Neuron (in vitro differentiated cells): ENCODE measurements around the gene SCT.

ENCODE experiments used
- H2AFZ ChIP-seq: one replicate; pipeline ENCODE4 v1.6.1; 2013; ENCODE audit warnings: low read depth, mild to moderate bottlenecking, inconsistent platforms, low read length, moderate library complexity
- H3K27me3 ChIP-seq: one replicate; pipeline ENCODE4 v1.6.1; 2013; ENCODE audit warnings: low read length; ENCODE audit not compliant: insufficient read depth
- H3K36me3 ChIP-seq: one replicate; pipeline ENCODE4 v1.6.1; 2013; ENCODE audit warnings: low read length; ENCODE audit not compliant: insufficient read depth
- H3K4me1 ChIP-seq: one replicate; pipeline ENCODE4 v1.6.1; 2013; ENCODE audit warnings: low read length; ENCODE audit not compliant: insufficient read depth
- H3K4me3 ChIP-seq: 2 replicates; pipeline ENCODE4 v1.5.1; 2013; ENCODE audit warnings: mild to moderate bottlenecking, low read length, moderate library complexity
- H3K9me3 ChIP-seq: one replicate; pipeline ENCODE4 v1.6.1; 2013; ENCODE audit warnings: low read length

Gene SCT

DNA sequence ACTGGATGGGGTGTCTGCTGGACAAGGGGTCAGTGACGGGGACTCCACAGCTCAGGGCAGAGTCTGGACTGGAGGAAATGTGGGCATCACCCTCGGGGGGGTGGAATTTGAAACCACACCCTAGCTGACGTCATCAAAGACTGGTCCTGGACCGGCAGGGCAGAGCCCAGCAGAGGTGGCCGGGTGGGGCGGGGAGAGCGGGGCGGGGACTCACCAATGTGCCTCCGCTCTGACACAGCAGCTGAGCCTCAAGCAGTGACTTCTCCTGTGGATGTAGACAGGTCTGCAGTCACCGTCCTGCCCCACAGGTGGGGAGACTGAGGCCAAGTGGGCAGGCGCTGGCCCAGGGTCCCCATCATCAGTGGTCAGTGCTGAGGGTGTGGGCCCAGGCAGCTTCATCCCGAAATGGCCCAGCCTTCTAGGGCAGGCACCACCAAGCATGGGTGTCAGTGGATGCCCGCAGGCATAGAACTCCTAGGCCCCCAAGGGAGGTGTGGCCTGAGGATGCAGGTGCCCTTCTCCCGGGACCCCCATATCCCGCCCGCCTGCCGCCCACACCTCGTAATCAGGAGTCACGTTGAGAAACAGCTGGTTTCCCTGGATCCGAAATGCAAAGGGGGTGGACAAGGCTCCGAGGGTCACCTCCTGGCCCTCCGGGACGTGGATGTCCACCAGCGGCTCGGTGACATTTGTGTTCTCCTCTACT, 2.8 kb downstream of the SCT start:
- Histone ChIP-seq H3K36me3 (peaks cover under 1% of the 10 kb centered on the region), H3K4me1 (no peaks in the 10 kb centered on the region), H3K27me3 (no peaks in the 10 kb centered on the region), H3K9me3 (no peaks in the 10 kb centered on the region), H2AFZ (no peak overlapping the region), H3K4me3 (no peak overlapping the region)

DNA sequence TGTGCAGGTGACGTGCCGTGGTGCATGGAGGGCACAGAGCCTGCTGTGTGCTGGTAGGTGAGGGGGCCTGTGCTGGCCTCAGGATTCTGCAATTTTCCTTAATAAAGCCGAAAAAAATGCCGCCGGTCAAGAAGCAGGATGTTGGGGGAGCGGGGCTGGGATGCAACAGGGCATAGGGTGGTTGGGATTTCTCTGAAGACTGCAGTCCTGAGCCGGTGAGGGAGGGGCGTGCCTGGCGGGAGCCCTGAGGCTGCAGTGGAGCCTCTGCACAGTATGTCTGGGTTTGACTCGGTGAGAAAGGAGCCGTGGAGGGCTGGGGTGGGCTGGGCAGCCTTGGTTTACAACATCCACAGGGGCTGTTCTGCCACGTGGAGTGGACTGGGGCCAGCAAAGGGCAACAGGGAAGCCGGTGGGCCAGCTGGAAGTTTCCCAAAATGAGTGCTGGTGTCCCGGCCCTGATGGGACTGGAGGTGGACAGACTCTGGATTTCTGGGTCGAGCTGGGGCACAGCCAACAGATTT, 3.6 kb downstream of the SCT start:
- H3K27me3 ChIP-seq: no peaks in the 10 kb centered on the region

DNA sequence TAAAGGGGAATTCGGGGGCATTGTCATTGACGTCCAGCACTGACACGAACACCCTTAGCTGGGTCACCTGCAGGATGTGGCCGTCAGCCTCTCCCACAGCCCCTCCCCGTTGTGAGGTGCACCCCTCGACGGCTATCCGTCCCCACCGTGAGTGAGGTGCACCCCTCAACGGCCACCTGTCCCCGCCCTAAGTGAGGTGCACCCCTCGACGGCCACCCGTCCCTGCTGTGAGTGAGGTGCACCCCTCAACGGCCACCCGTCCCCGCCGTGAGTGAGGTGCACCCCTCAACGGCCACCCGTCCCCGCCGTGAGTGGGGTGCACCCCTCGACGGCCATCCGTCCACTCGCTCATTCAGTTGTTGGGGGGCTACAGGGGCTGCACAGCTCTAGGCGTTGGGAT, 5.1 kb downstream of the SCT start:
- Histone ChIP-seq H3K27me3 (no peaks in the 10 kb centered on the region), H3K36me3 (peaks cover 9% of the 10 kb centered on the region), H3K4me1 (no peaks in the 10 kb centered on the region), H3K4me3 (no peak overlapping the region), H3K9me3 (no peaks in the 10 kb centered on the region), H2AFZ (no peak overlapping the region)

More for the DNA sequence above, 3.6 kb downstream of the SCT start:
- peaks cover 2% of the 10 kb centered on the region for H3K36me3 ChIP-seq
- no peaks in the 10 kb centered on the region for H3K9me3 ChIP-seq
- no peak overlapping the region for H3K4me3 ChIP-seq
- no peak overlapping the region for H2AFZ ChIP-seq
- H3K4me1 ChIP-seq: no peaks in the 10 kb centered on the region

DNA sequence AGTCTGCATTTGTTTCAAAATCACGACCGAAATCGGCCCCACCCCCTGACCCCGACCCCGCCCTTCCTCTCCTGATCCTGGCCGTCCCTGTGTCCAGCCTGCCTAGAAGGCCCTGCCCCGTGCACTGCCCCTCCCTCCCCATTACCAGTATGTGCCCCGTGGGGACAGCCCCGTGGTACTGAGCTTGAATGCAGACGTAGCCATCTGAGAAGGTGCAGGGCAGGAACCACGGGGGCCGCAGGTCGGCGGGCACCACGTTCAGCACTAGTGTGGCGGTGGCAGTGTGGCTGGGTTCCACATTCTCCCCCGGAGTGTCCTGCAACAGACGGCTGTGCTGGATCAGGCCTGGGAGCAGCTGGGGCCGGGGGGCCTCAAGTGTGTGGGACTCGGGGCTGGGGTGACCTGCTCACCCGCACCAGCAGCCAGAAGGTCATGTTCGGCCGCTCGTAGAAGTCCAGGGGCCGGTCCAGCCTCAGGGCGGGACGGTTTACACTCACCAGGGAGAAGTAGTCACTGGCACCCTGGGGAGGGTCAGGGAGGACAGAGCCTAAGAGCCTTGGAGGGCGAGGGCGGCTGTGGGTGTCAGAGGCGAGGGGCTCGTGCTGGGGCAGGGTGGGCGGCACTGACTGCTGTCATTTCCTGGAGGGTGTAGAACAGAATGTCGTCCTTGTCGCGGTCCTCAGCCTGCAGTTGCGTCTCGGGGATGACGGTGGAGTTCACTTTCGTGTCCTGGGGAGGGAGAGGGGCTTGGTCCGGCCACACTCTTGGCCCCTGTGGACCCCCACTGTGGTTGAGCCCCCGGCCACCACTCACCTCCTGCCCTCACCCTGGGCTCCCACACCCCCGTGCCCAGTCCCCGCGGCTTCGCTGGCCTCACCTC, 5.8 kb downstream of the SCT start:
- Histone ChIP-seq H3K27me3 (no peaks in the 10 kb centered on the region), H2AFZ (no peak overlapping the region), H3K4me3 (no peak overlapping the region), H3K9me3 (no peaks in the 10 kb centered on the region), H3K36me3 (peaks cover 9% of the 10 kb centered on the region), H3K4me1 (peaks cover under 1% of the 10 kb centered on the region)

DNA sequence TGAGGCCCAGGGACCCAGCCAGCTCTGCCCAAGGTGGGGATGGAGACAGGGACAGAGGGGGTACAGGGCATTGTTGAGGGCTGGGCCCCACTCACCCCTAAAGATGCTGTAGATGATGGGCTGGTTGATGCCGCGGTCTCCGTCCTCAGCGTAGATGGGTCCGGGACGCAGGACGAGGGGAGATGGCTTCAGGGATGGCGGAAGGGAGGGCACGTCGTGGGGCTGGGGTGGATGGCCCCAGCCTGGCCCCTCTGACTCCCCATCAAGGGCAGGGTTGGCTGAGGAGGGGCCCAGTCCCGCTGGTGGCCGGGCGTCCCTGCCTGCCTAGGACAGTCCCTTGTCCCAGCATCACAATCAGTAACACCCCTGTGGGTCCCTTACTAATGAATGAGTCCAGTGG, 6.8 kb downstream of the SCT start:
- Histone ChIP-seq H3K27me3 (no peaks in the 10 kb centered on the region), H2AFZ (no peak overlapping the region), H3K9me3 (no peaks in the 10 kb centered on the region), H3K36me3 (peaks cover 9% of the 10 kb centered on the region), H3K4me3 (no peak overlapping the region), H3K4me1 (peaks cover 6% of the 10 kb centered on the region)

DNA sequence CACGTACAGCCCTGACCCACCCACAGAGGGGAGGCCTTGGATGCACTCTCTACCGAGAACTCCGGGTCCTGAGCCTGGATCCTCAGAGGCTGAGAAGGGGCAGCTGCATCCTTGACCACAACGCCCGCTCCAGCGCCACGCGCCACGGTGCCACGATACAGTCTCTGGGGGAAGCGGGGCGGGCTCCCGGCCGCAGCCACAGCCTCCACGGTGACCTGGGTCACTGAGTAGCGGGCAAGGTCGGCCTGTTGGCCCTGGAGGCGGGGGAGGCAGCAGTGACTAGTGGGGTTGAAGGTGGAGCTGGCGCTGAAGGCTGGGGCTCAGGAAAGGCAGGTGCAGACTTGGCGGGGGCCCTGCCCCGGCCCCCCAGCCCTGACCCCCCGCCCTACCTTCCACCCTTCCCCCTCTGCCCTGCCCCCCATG, 7.3 kb downstream of the SCT start:
- H3K27me3 ChIP-seq: no peaks in the 10 kb centered on the region
- no peak overlapping the region for H3K4me3 ChIP-seq
- peaks cover 9% of the 10 kb centered on the region for H3K36me3 ChIP-seq
- peaks cover 9% of the 10 kb centered on the region for H3K4me1 ChIP-seq
- no peak overlapping the region for H2AFZ ChIP-seq
- H3K9me3 ChIP-seq: no peaks in the 10 kb centered on the region

DNA sequence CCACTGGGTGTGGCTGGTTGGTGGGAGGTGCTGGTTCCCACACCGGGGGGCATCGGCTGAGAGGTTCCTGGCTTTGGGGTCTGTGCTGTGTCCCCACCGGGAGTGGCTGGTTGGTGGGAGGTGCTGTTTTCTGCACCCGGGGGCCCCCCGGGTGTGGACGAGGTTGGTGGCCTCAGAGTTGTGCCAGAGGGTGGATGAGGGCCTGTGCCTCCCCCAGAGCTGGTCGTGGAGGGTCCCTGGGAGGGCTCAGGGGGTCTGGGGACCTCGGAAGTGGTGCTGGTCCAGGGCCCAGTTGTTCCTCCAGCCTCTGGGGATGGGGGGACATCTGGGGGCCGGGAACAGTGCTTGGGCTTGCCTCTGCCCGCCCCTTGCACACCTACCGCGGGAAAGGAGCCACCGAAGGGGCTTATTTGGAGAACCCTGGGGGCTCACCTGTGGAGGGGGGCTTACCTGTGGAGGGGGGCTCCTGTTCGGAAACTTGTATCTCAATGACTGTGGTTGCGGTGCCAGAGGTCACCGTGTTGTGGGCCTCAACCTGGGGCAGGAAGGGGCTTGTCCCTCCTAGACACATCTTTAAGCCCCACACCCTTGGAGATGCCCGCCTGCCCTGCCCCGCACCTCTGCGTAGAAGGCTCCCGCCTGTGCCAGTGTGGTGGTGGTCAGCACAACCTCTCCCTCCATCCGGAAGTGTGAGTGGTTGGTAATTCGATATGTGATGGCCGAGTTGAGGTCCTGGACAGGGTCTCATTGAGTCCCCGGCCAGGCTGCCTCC, 7.9 kb downstream of the SCT start:
- peaks cover 9% of the 10 kb centered on the region for H3K4me1 ChIP-seq

DNA sequence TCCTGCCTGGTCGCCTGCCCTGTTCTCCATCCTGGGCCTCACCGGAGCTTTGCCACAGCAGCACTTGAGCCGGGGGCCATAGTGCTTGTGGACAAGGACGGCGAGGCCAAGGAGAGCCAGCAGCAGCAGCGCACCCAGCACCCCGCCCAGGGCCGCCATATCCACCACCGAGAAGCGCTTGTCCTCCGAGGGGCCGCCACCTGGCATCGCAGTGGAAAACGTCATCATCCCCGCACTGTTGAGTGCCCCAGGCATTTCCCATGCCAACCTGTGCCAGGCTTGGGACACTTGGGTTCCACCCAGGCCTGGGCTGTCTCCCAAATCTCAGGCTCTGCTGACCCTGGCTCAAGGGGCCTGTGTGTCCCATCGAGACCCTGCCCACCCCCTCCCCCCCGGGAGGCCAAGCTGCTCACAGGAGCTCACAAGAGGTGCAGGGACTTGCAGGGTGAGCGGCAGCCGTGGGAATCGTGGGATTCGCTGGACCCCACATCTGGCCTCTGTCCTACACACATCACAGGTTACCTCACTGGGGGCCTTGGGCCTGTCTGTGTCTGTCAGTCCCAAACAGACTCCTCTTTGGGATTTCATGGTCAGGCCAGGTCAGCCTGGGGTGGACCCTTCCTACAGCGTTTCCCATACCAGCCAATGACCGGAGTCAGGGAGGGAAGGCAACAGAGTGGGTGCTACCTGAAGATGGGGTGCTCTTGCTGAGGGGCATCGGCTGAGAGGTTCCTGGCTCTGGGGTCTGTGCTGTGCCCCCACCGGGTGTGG, 8.9 kb downstream of the SCT start:
- no peak overlapping the region for H3K4me3 ChIP-seq
- H2AFZ ChIP-seq: no peak overlapping the region
- H3K27me3 ChIP-seq: no peaks in the 10 kb centered on the region
- peaks cover 12% of the 10 kb centered on the region for H3K36me3 ChIP-seq
- H3K9me3 ChIP-seq: no peaks in the 10 kb centered on the region
- peaks cover 11% of the 10 kb centered on the region for H3K4me1 ChIP-seq

More for the DNA sequence above, 7.9 kb downstream of the SCT start:
- H3K9me3 ChIP-seq: no peaks in the 10 kb centered on the region
- no peak overlapping the region for H3K4me3 ChIP-seq
- H3K36me3 ChIP-seq: peaks cover 9% of the 10 kb centered on the region
- no peaks in the 10 kb centered on the region for H3K27me3 ChIP-seq
- no peak overlapping the region for H2AFZ ChIP-seq

DNA sequence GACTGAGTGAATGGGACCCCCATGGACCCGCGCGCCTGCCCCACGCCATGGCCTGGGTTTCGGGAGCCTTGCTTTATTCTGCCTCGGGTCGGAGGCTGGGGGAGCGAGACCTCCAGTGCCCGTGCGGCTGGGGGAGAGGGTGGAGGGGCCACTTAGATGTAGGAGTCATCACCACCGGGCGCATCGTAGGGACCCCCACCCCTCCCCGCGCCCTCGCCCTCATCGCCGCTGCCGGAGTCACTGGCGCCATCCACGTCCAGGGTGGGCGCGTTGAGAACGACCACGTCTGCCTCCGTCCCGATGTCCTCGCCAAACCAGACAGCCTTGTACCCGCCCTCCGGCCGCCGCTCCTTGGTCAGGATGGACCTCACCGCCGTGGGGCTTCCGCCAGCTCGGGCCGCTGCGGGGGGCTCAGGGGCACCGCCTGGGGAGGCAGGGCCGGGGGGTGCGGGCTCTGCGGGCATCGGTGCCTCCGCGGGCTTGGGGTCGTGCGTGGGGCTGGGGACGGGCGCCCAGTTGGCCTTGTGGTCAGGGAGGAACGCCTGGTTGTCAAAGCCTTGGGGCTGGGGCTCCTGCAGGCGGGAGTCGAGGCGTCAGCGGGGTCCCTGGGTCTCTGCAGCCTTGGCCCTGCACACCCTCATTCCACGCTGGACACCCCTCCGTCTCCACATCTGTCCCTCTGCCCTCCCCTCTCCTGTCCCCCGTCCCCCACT, 9.6 kb downstream of the SCT start:
- Histone ChIP-seq H3K36me3 (peaks cover 19% of the 10 kb centered on the region), H2AFZ (no peak overlapping the region), H3K9me3 (no peaks in the 10 kb centered on the region), H3K27me3 (no peaks in the 10 kb centered on the region), H3K4me3 (no peak overlapping the region), H3K4me1 (peaks cover 11% of the 10 kb centered on the region)

DNA sequence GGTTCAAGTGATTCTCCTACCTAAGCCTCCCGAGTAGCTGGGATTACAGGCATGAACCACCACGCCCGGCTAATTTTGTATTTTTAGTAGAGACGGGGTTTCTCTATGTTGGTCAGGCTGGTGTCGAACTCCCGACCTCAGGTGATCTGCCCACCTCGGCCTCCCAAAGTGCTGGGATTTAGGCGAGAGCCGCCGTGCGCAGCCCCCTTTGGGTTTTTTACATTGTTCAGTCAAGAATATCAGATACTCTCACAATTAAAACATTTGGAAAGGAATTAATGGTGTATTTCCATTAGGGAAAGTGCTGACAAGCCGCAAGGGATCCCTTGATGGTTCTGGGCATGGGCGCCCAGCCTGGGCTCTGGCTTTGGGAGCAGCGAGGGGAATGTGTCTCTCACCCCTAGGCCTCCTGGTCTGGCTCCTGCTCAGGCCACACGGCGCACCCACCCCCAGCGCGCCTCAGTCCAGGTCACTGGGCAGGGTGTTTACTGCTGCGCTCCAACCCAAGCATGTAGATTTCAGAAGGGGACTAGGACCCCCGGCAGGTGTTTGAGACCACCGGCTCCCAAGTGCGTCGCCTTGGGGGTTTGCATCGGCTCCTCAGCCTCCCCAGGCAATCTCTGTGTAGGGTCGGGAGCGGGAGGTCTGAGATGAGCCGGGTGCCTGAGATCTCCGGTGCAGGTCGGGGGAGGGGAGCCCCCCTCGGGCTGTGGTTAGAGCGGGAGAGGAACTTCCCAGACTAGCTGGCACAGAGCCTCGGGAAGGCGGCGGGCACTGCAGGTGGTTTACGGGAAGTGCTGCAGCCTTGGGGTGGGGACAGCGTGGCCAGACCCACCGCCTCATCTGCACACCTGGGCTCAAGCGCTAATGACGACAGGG, 10.4 kb downstream of the SCT start:
- no peaks in the 10 kb centered on the region for H3K27me3 ChIP-seq
- peaks cover 26% of the 10 kb centered on the region for H3K36me3 ChIP-seq
- peak overlapping the region; percentile 3 for H2AFZ ChIP-seq
- peaks cover 11% of the 10 kb centered on the region for H3K4me1 ChIP-seq
- H3K4me3 ChIP-seq: peak overlapping the region; percentile 62
- H3K9me3 ChIP-seq: no peaks in the 10 kb centered on the region
